Right cardiac atrium (tissue), 5 donors: ENCODE results near the gene SRGAP1. TPM values are rescaled to one million over a fixed set of nuclear protein-coding genes. Genes with fewer than 3 reads are reported as not detected.

ENCODE experiments used
- ATAC-seq, 2 donors: fragments of 200-7000 bp; cut with Tn5 transposase; one replicate each; pipeline versions ENCODE4 v1.8.0 to v1.9.1; 2020; ENCODE audit warnings: moderate library complexity in 2 of 2, mild to moderate bottlenecking in 1 of 2
- DNase-seq, 3 donors: peaks; one replicate each; pipeline ENCODE4 v3.0.0-alpha.2; 2020
- H3K27ac ChIP-seq: one replicate; pipeline ENCODE4 v1.5.1; 2013; ENCODE audit warnings: mild to moderate bottlenecking, low read length, control low read depth, moderate library complexity
- H3K27me3 ChIP-seq: one replicate; pipeline ENCODE4 v1.6.1; 2013; ENCODE audit not compliant: control insufficient read depth, insufficient read depth
- H3K4me1 ChIP-seq: one replicate; pipeline ENCODE4 v1.6.1; 2013; ENCODE audit warnings: low read length; ENCODE audit not compliant: control insufficient read depth, insufficient read depth
- H3K4me3 ChIP-seq: one replicate; pipeline ENCODE4 v1.5.1; 2013; ENCODE audit warnings: low read length, control low read depth
- H3K9me3 ChIP-seq: one replicate; pipeline ENCODE4 v1.6.1; 2013; ENCODE audit warnings: low read length; ENCODE audit not compliant: control insufficient read depth
- WGBS: extraction: QIAGEN DNeasy Blood & Tissue Kit; methylation state at CpG from one replicate; pipeline ENCODE4 v1.1.7; 2013; 5-methylcytosine and 5-hydroxymethylcytosine counted together
- intact Hi-C, 4 donors: fragments of 100-400 bp; cut with DNase I; formaldehyde crosslinking; loops; one replicate each; pipeline versions ENCODE4 v1.11.0 to v1.14.0; 2022 to 2023
- polyA plus RNA-seq: library from polyadenylated mRNA; stranded (reverse); fragments of 200-250 nt; gene quantifications from one replicate; pipeline ENCODE4 v1.2.3, GENCODE V29; 2013
- total RNA-seq, 4 donors: library from RNA; stranded (reverse); fragmentation: NEBNext Ultra II Directional; extraction: Animal tissue kit (Norgen Biotek cat#: 25700); gene quantifications; one replicate each; pipeline ENCODE4 v1.2.1, GENCODE V29; 2021
- donor health status: healthy with polysubstance abuse.
- donor health status: DM: no; HTN: yes; CAD: no.
- donor health status: DM: no; HTN: no; CAD: no.
- donor health status: DM: no; HTN: yes; CAD: no; lungs with severe emphysema.
- donor health status: DM: yes; HTN: yes; CAD: no.

Gene SRGAP1
- total and polyA plus RNA-seq, 5 donors: 1.7 to 5.5 (median 5.1) TPM

- H3K27ac ChIP-seq: no peak overlapping the region
- 76% methylated on average over 1 of the region's 1 CpG for WGBS
- ATAC-seq (no peak), DNase-seq (no peak)
- H3K4me1 ChIP-seq: peaks cover 1% of the 10 kb centered on the region
- no peaks in the 10 kb centered on the region for H3K9me3 ChIP-seq
- intact Hi-C loops: no loop called here
- H3K4me3 ChIP-seq: no peak overlapping the region
- H3K27me3 ChIP-seq: no peaks in the 10 kb centered on the region
These were observed 327.2 kb downstream of the SRGAP1 start for GRCh38 chr12:64171715-64172114.

- WGBS: 58% methylated on average over 1 of the region's 1 CpG
- ATAC-seq (no peak), DNase-seq (no peak)
- intact Hi-C loops: no loop called here
- H3K9me3 ChIP-seq: no peaks in the 10 kb centered on the region
- peaks cover 1% of the 10 kb centered on the region for H3K4me1 ChIP-seq
- no peak overlapping the region for H3K4me3 ChIP-seq
- no peak overlapping the region for H3K27ac ChIP-seq
- no peaks in the 10 kb centered on the region for H3K27me3 ChIP-seq
These were observed 327.9 kb downstream of the SRGAP1 start for GRCh38 chr12:64172143-64172970.

GRCh38 chr12:64173456-64173855 is 329.0 kb downstream of the SRGAP1 start:
- no peaks in the 10 kb centered on the region for H3K9me3 ChIP-seq
- peaks cover 1% of the 10 kb centered on the region for H3K4me1 ChIP-seq
- DNase-seq (no peak), ATAC-seq (no peak)
- H3K27ac ChIP-seq: no peak overlapping the region
- no peaks in the 10 kb centered on the region for H3K27me3 ChIP-seq
- 81% methylated on average over 3 of the region's 3 CpGs for WGBS
- intact Hi-C loops: no loop called here
- H3K4me3 ChIP-seq: no peak overlapping the region

- intact Hi-C loops: no loop called here
- 73% methylated on average over 2 of the region's 2 CpGs for WGBS
- ATAC-seq: no peak
These were observed 330.9 kb downstream of the SRGAP1 start for GRCh38 chr12:64175254-64175945.

GRCh38 chr12:64177001-64177400 is 332.5 kb downstream of the SRGAP1 start:
- Histone ChIP-seq H3K4me3 (no peak overlapping the region), H3K27ac (no peak overlapping the region), H3K9me3 (no peaks in the 10 kb centered on the region), H3K4me1 (peaks cover 3% of the 10 kb centered on the region), H3K27me3 (no peaks in the 10 kb centered on the region)
- DNase-seq (no peak), ATAC-seq (peak in 1 of 2 donors; percentile 58)
- intact Hi-C loops: no loop called here
- whole genome bisulfite sequencing: 69% methylated on average over 7 of the region's 7 CpGs

More at GRCh38 chr12:64175254-64175945, 330.9 kb downstream of the SRGAP1 start:
- H3K27me3 ChIP-seq: no peaks in the 10 kb centered on the region
- peaks cover 1% of the 10 kb centered on the region for H3K4me1 ChIP-seq
- H3K27ac ChIP-seq: no peak overlapping the region
- no peak for DNase-seq
- H3K4me3 ChIP-seq: no peak overlapping the region
- H3K9me3 ChIP-seq: no peaks in the 10 kb centered on the region

- Histone ChIP-seq H3K4me3 (no peak overlapping the region), H3K27ac (no peak overlapping the region), H3K27me3 (no peaks in the 10 kb centered on the region), H3K9me3 (no peaks in the 10 kb centered on the region), H3K4me1 (peaks cover 2% of the 10 kb centered on the region)
- intact Hi-C loops: no loop called here
- WGBS: 56% methylated on average over 1 of the region's 1 CpG
- ATAC-seq (peak; percentile 44 to 57), DNase-seq (no peak)
These were observed 333.6 kb downstream of the SRGAP1 start for GRCh38 chr12:64178122-64178521.

- no peak for DNase-seq
- no peak overlapping the region for H3K27ac ChIP-seq
- H3K27me3 ChIP-seq: no peaks in the 10 kb centered on the region
- peaks cover 2% of the 10 kb centered on the region for H3K4me1 ChIP-seq
- peak; percentile 83 to 90 for ATAC-seq
- intact Hi-C loops: loop anchor here in 3 of 4 donors (5.0 to 10.0 kb wide), 3 partner anchors 74 to 346 kb away; partner anchors contain the start of gene SRGAP1 (in 2 of the 3)
- no peaks in the 10 kb centered on the region for H3K9me3 ChIP-seq
- WGBS: 34% methylated on average over 5 of the region's 5 CpGs
- H3K4me3 ChIP-seq: no peak overlapping the region
These were observed 336.5 kb downstream of the SRGAP1 start for GRCh38 chr12:64180951-64181350.

- Histone ChIP-seq H3K4me1 (peaks cover 2% of the 10 kb centered on the region), H3K4me3 (no peak overlapping the region), H3K9me3 (no peaks in the 10 kb centered on the region), H3K27me3 (no peaks in the 10 kb centered on the region), H3K27ac (peak overlapping the region; percentile 6)
- WGBS: 34% methylated on average over 3 of the region's 3 CpGs
- peak in 2 of 3 donors; percentile 40 to 52 for DNase-seq
- intact Hi-C loops: loop anchor here (2.0 to 10.0 kb wide), 4 partner anchors 73 to 347 kb away; partner anchors contain the start of gene SRGAP1 (in 2 of the 4)
- ATAC-seq: peak; percentile 88 to 90
These were observed 337.2 kb downstream of the SRGAP1 start for GRCh38 chr12:64181430-64182291.

GRCh38 chr12:64184216-64184615 is 339.7 kb downstream of the SRGAP1 start:
- no peak for DNase-seq
- intact Hi-C loops: loop anchor here in 3 of 4 donors (5.0 to 10.0 kb wide), 3 partner anchors 71 to 349 kb away; partner anchors contain the start of gene SRGAP1 (in 2 of the 3)
- no peaks in the 10 kb centered on the region for H3K9me3 ChIP-seq
- H3K4me3 ChIP-seq: no peak overlapping the region
- H3K27ac ChIP-seq: no peak overlapping the region
- no peaks in the 10 kb centered on the region for H3K27me3 ChIP-seq
- 89% methylated on average over 1 of the region's 1 CpG for WGBS
- ATAC-seq: no peak
- H3K4me1 ChIP-seq: peaks cover 2% of the 10 kb centered on the region

GRCh38 chr12:64186789-64187188 is 342.3 kb downstream of the SRGAP1 start:
- Histone ChIP-seq H3K27me3 (no peaks in the 10 kb centered on the region), H3K4me3 (no peak overlapping the region), H3K9me3 (no peaks in the 10 kb centered on the region), H3K27ac (no peak overlapping the region), H3K4me1 (no peaks in the 10 kb centered on the region)
- 83% methylated on average over 2 of the region's 2 CpGs for WGBS
- DNase-seq (no peak), ATAC-seq (peak in 1 of 2 donors; percentile 55)
- intact Hi-C loops: loop anchor here in 2 of 4 donors (10.0 kb wide), 2 partner anchors 68 to 352 kb away; no protein-coding TSS in a partner anchor
